A549 treated with dexamethasone at 1 μM for 4 hours (cell line): ENCODE data around the gene ABHD16B. TPM values are rescaled to one million over a fixed set of nuclear protein-coding genes. Genes with fewer than 3 reads are reported as not detected.

Experiments
- total RNA-seq: library from RNA; stranded (reverse); fragments of 200-300 nt; extraction: Qiagen RNA extraction; gene quantifications from 5 replicates; pipeline ENCODE4 v1.2.3, GENCODE V29; 2022

Gene ABHD16B
- total RNA-seq = not detected in 5 replicates

GRCh38 chr20:63861365-63861934 lies at the start of gene ABHD16B:
Gene ABHD16B, plus strand, starts transcription at chr20:63861498. Its CDS starts 43 bp downstream, at chr20:63861541.

DNA sequence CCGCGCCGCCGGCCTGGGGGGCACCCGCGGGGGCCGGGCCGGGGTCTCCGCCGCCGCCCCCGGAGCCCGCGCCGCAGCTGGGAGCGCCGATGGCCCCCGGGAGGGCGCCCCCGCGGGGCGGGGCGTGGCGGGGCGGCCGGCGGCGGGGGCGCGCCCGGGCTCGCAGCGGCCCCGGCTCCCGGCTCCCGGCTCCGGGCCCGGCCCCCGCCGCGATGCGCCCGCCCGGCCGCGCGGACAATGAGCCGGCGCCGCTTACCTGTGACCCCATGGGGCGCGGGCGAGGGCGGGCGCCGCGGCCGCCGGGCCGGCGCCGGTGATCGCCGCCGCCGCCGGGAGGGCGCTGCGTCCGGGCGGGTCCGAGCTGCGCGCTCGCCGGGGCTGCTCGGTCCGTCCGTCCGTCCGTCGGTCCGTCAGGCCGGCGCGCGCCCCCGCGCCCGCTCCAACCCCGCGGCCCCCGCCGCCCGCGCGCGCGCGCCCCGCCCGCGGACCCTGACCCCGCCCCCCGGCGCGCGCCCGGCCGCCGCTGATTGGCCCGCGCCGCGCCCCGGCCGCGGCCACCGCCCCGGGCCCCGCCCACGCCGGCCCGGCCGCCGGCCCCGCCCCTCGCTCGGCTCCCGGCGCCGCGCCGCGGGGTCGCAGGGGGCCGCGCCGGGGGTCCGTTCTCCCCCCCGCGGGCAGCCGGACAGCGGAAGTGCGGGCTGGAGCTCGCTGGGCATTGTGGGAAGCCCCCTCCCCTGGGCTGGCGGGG lies 30.3 kb upstream of the ABHD16B start, which contains the start of gene ZBTB46:
Gene ZBTB46, minus strand, starts transcription at position 424 of the 748 bp plus-strand sequence. CDS start 40,507 bp downstream, outside the sequence.

GRCh38 chr20:63864978-63865640 lies 3.8 kb downstream of the ABHD16B start, which contains the start of gene TPD52L2:
Gene TPD52L2, plus strand, starts transcription at chr20:63865270. Its CDS starts 96 bp downstream, at chr20:63865366.

DNA sequence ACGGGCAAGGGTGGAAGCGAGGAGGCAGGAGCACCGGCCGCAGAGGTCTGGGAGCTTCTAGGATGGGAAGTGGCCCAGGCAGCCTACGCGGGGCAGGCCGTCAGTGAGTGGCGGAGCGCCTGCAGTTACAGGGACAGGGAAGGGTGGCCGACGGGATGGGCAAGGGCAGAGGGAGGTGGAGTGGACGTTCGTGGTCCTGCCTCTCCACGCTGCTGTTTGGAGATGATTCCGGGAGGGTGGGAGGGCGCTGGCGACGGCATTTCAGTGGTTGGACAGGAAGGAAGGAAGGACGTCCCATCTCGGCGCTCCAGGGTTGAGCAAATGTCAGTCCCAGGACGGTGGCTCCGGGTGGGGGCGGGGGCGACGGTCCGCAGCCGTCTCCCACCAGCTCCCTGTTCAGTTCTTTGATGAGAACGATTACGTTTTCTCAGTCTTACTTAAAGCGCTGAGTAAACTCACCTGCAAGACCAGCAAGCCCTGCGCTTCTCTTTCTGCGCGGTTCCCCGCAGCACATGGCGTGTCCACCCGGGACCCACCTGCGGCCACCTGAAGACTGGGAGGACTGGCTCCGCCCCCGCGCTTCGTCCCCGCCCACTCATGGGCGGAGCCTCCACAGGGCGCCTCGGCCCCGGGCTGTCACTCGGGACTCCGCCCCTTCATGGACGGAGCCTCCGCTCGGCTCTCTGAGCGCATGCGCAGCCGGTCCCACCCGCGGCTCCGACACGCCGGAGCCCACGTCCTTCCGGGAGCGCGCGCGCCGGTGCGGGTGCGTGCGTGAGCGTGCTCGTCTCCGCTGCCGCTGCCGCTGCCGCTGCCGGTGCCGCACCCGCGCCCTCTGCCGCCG lies 33.3 kb downstream of the ABHD16B start, which contains the start of gene DNAJC5:
Gene DNAJC5, plus strand, starts transcription at position 769 of the 844 bp plus-strand sequence. CDS start 33,220 bp downstream, outside the sequence.

Other genes with a start within 250 kb of the ABHD16B start
- gene GMEB2, start 234.4 kb upstream of the ABHD16B start, total RNA-seq = 7.3 to 10.5 TPM (median 10.1 TPM) in 5 replicates
- gene STMN3, start 208.1 kb upstream of the ABHD16B start, total RNA-seq = 7.3 to 10.1 TPM (median 8.4 TPM) in 5 replicates
- 4.1 to 7.8 TPM (median 5.9 TPM) in 5 replicates for gene RTEL1, start 203.2 kb upstream of the ABHD16B start, total RNA-seq
- 0.77 to 0.97 TPM (median 0.84 TPM) in 4 of 5 replicates, not detected in the other for gene TNFRSF6B, start 164.8 kb upstream of the ABHD16B start, total RNA-seq
- 28.6 to 39.8 TPM (median 36.2 TPM) in 5 replicates for gene ARFRP1, start 153.5 kb upstream of the ABHD16B start, total RNA-seq
- 19.0 to 26.9 TPM (median 26.0 TPM) in 5 replicates for gene ZGPAT, start 153.5 kb upstream of the ABHD16B start, total RNA-seq
- gene LIME1, start 124.8 kb upstream of the ABHD16B start, total RNA-seq = 2.9 to 9.5 TPM (median 8.9 TPM) in 5 replicates
- 57.9 to 88.8 TPM (median 82.1 TPM) in 5 replicates for gene SLC2A4RG, start 121.7 kb upstream of the ABHD16B start, total RNA-seq
- 0.65 to 0.82 TPM (median 0.73 TPM) in 5 replicates for gene ZBTB46, start 30.2 kb upstream of the ABHD16B start, total RNA-seq
- 125 to 135 TPM (median 132 TPM) in 5 replicates for gene TPD52L2, start 3.8 kb downstream of the ABHD16B start, total RNA-seq
- gene DNAJC5, start 33.6 kb downstream of the ABHD16B start, total RNA-seq = 21.7 to 30.4 TPM (median 29.3 TPM) in 5 replicates
- 19.2 to 34.0 TPM (median 30.6 TPM) in 5 replicates for gene UCKL1, start 94.9 kb downstream of the ABHD16B start, total RNA-seq
- gene ZNF512B, start 108.4 kb downstream of the ABHD16B start, total RNA-seq = 8.8 to 14.4 TPM (median 13.0 TPM) in 5 replicates
- not detected in 5 replicates for gene SAMD10, start 118.1 kb downstream of the ABHD16B start, total RNA-seq
- gene PRPF6, start 119.6 kb downstream of the ABHD16B start, total RNA-seq = 47.9 to 59.1 TPM (median 58.3 TPM) in 5 replicates
- 0.18 to 0.39 TPM (median 0.29 TPM) in 5 replicates for gene C20orf204, start 174.7 kb downstream of the ABHD16B start, total RNA-seq
- 1.1 to 2.7 TPM (median 1.9 TPM) in 5 replicates for gene SOX18, start 188.1 kb downstream of the ABHD16B start, total RNA-seq
- gene TCEA2, start 201.7 kb downstream of the ABHD16B start, total RNA-seq = 30.6 to 51.5 TPM (median 46.2 TPM) in 5 replicates
- 34.0 to 48.8 TPM (median 43.6 TPM) in 5 replicates for gene RGS19, start 218.0 kb downstream of the ABHD16B start, total RNA-seq
- 0.91 to 2.0 TPM (median 1.5 TPM) in 5 replicates for gene OPRL1, start 218.6 kb downstream of the ABHD16B start, total RNA-seq
- 0.68 to 1.4 TPM (median 1.0 TPM) in 5 replicates for gene LKAAEAR1, start 222.9 kb downstream of the ABHD16B start, total RNA-seq
- gene NPBWR2, start 246.1 kb downstream of the ABHD16B start, total RNA-seq = not detected in 5 replicates